ENCODE measurements around the gene SLC15A4. TPM values are rescaled to one million over a fixed set of nuclear protein-coding genes. Genes with fewer than 3 reads are reported as not detected.

Gene SLC15A4
- total and polyA plus RNA-seq, 2 of the 13 experiments (the other 11 are each of a cell fraction or from before 2014, with no cell fraction given) = 17.3 to 22.7 TPM

- TF ChIP-seq MXD4 (CRISPR knock-in tag; IDR thresholded peaks at IDR 0.05) = 0 out of 2 replicates have a peak, but pooled peaks have one; percentile 39
- TF ChIP-seq THRA (CRISPR knock-in tag; IDR thresholded peaks at IDR 0.05; ENCODE audit: borderline replicate concordance) = peak; percentile 61; the same call in 1 of the 2 replicates
- TF ChIP-seq, protein P1, sequence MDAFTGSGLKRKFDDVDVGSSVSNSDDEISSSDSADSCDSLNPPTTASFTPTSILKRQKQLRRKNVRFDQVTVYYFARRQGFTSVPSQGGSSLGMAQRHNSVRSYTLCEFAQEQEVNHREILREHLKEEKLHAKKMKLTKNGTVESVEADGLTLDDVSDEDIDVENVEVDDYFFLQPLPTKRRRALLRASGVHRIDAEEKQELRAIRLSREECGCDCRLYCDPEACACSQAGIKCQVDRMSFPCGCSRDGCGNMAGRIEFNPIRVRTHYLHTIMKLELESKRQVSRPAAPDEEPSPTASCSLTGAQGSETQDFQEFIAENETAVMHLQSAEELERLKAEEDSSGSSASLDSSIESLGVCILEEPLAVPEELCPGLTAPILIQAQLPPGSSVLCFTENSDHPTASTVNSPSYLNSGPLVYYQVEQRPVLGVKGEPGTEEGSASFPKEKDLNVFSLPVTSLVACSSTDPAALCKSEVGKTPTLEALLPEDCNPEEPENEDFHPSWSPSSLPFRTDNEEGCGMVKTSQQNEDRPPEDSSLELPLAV (CRISPR knock-in tag; conservative IDR thresholded peaks at IDR 0.05; ENCODE audit: low read depth) = no peak
- no peak for TF ChIP-seq FOXA1 (IDR thresholded peaks at IDR 0.05)
- TF ChIP-seq FOXA1 (CRISPR knock-in tag; IDR thresholded peaks at IDR 0.05) = peak; percentile 59
- TF ChIP-seq ZNF558 (CRISPR knock-in tag; IDR thresholded peaks at IDR 0.05; ENCODE audit: borderline replicate concordance) = no peak
- TF ChIP-seq HOXA7 (CRISPR knock-in tag; IDR thresholded peaks at IDR 0.05) = no peak
- no peak for TF ChIP-seq FLYWCH1 (CRISPR knock-in tag; IDR thresholded peaks at IDR 0.05)
- TF ChIP-seq SP2 (CRISPR knock-in tag; IDR thresholded peaks at IDR 0.05) = no peak
- no peak for TF ChIP-seq ZNF207 (IDR thresholded peaks at IDR 0.05; ENCODE audit: borderline replicate concordance)
- TF ChIP-seq JDP2 (CRISPR knock-in tag; IDR thresholded peaks at IDR 0.05; ENCODE audit: borderline replicate concordance) = no peak
- no peak for TF ChIP-seq KLF16 (CRISPR knock-in tag; IDR thresholded peaks at IDR 0.05)
- 0 out of 2 replicates have a peak, but pooled peaks have one; percentile 22 for TF ChIP-seq MIER2 (CRISPR knock-in tag; IDR thresholded peaks at IDR 0.05)
- TF ChIP-seq ZNF501 (CRISPR knock-in tag; IDR thresholded peaks at IDR 0.05) = peak; percentile 50; the same call in 1 of the 2 replicates
- TF ChIP-seq, protein P2, sequence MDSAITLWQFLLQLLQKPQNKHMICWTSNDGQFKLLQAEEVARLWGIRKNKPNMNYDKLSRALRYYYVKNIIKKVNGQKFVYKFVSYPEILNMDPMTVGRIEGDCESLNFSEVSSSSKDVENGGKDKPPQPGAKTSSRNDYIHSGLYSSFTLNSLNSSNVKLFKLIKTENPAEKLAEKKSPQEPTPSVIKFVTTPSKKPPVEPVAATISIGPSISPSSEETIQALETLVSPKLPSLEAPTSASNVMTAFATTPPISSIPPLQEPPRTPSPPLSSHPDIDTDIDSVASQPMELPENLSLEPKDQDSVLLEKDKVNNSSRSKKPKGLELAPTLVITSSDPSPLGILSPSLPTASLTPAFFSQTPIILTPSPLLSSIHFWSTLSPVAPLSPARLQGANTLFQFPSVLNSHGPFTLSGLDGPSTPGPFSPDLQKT (CRISPR knock-in tag; IDR thresholded peaks at IDR 0.05; ENCODE audit: borderline replicate concordance) = no peak
- TF ChIP-seq, protein P3, sequence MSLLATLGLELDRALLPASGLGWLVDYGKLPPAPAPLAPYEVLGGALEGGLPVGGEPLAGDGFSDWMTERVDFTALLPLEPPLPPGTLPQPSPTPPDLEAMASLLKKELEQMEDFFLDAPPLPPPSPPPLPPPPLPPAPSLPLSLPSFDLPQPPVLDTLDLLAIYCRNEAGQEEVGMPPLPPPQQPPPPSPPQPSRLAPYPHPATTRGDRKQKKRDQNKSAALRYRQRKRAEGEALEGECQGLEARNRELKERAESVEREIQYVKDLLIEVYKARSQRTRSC (CRISPR knock-in tag; IDR thresholded peaks at IDR 0.05; ENCODE audit: low read depth) = no peak
- TF ChIP-seq, protein P4, sequence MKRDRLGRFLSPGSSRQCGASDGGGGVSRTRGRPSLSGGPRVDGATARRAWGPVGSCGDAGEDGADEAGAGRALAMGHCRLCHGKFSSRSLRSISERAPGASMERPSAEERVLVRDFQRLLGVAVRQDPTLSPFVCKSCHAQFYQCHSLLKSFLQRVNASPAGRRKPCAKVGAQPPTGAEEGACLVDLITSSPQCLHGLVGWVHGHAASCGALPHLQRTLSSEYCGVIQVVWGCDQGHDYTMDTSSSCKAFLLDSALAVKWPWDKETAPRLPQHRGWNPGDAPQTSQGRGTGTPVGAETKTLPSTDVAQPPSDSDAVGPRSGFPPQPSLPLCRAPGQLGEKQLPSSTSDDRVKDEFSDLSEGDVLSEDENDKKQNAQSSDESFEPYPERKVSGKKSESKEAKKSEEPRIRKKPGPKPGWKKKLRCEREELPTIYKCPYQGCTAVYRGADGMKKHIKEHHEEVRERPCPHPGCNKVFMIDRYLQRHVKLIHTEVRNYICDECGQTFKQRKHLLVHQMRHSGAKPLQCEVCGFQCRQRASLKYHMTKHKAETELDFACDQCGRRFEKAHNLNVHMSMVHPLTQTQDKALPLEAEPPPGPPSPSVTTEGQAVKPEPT (CRISPR knock-in tag; IDR thresholded peaks at IDR 0.05; ENCODE audit: low read depth) = no peak
- TF ChIP-seq, protein P5, sequence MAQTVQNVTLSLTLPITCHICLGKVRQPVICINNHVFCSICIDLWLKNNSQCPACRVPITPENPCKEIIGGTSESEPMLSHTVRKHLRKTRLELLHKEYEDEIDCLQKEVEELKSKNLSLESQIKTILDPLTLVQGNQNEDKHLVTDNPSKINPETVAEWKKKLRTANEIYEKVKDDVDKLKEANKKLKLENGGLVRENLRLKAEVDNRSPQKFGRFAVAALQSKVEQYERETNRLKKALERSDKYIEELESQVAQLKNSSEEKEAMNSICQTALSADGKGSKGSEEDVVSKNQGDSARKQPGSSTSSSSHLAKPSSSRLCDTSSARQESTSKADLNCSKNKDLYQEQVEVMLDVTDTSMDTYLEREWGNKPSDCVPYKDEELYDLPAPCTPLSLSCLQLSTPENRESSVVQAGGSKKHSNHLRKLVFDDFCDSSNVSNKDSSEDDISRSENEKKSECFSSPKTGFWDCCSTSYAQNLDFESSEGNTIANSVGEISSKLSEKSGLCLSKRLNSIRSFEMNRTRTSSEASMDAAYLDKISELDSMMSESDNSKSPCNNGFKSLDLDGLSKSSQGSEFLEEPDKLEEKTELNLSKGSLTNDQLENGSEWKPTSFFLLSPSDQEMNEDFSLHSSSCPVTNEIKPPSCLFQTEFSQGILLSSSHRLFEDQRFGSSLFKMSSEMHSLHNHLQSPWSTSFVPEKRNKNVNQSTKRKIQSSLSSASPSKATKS (CRISPR knock-in tag; IDR thresholded peaks at IDR 0.05) = no peak
- TF ChIP-seq ZNF432 (CRISPR knock-in tag; IDR thresholded peaks at IDR 0.05; ENCODE audit: borderline replicate concordance) = no peak
- no peak for TF ChIP-seq ZFP36L2 (CRISPR knock-in tag; IDR thresholded peaks at IDR 0.05)
- peak; percentile 64 for TF ChIP-seq THAP11 (CRISPR knock-in tag; IDR thresholded peaks at IDR 0.05)
Measured at GRCh38 chr12:128861226-128862016, 37.7 kb upstream of the SLC15A4 start (continued).
